Measurements from ENCODE around the gene KRI1.

GRCh38 chr19:10550336-10550735, 15.5 kb downstream of the KRI1 start:
- TF ChIP-seq CTCF (IDR thresholded peaks at IDR 0.05) (no peak), POLR2A (IDR thresholded peaks at IDR 0.05) (no peak)
